ENCODE measurements around the gene KSR2. TPM values are rescaled to one million over a fixed set of nuclear protein-coding genes. Genes with fewer than 3 reads are reported as not detected.
"Not testable (repeated sequence)": the region's sequence is repeated elsewhere in the genome, so short reads cannot be mapped to it uniquely, and the experiment has no call there.

Gene KSR2
- under 0.01 and 0.15 TPM in 2 replicates for total RNA-seq

DNA sequence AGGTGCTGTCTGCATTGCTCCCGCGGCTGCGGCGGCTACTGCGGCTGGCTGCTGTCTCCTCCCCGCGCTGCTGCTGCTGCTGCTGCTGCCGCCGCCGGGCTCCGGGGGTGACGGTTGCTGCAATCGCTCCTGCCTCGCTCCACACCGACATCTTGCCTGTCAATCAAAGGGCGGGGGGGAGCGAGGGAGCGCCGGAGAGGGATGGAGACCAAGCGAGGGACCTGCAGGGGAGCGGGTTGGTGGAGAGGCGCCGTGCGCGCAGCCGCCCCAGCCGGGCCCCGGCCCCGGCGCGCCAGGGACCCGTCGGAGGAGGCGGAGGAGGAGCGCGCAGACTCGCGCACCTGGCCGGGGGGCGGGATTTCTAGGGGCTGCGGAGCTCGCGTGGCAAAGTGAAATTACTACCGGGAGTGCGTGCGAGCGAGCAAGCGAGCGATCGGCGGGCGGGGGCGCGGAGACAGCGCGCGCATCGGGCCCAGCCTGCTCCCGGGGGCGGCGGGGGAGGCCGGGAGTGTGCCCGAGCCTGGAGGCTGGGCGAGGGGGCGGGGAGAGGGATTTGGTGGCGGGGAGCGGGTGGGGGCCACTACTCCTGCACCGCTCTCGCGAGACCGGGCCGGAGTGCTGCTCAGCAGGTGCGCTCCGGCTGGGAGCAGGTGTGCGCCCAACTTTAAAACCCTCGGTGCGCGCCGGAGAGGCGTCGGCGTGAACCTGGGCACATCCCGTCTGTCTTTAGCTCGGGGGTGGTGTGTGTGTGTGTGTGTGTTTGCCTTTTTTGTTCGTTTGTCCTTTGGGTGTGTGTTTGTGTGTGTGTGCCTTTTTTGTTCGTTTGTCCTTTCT lies at the start of gene KSR2:
KSR2 (minus strand) TSS at position 165 of the 834 bp plus-strand sequence. CDS start 735 bp downstream, outside the sequence.
- intact Hi-C loops (cut with micrococcal nuclease) = no loop called here

DNA sequence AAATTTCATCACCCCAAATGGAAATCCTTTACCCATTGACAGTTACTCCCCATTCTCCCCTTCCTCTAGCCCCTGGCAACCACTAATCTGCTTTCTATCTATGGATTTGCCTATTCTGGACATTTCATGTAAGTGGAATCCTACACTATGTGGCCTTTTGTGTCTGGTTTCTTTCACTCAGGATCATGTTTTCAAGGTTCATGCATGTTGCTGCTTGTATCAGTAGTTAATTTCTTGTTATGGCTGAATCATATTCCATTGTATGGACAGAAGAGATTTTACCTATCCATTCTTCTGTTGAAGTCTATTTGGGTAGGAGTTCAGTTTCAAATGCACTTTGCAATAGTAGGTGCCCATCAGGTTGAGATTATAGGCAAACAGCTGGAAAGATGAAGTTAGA lies 49.1 kb upstream of the KSR2 start:
- intact Hi-C loops (cut with micrococcal nuclease) = loop anchor here (2.0 to 5.0 kb wide), 5 partner anchors 141 to 1859 kb away; partner anchors contain the start of genes CIT and FBXO21

DNA sequence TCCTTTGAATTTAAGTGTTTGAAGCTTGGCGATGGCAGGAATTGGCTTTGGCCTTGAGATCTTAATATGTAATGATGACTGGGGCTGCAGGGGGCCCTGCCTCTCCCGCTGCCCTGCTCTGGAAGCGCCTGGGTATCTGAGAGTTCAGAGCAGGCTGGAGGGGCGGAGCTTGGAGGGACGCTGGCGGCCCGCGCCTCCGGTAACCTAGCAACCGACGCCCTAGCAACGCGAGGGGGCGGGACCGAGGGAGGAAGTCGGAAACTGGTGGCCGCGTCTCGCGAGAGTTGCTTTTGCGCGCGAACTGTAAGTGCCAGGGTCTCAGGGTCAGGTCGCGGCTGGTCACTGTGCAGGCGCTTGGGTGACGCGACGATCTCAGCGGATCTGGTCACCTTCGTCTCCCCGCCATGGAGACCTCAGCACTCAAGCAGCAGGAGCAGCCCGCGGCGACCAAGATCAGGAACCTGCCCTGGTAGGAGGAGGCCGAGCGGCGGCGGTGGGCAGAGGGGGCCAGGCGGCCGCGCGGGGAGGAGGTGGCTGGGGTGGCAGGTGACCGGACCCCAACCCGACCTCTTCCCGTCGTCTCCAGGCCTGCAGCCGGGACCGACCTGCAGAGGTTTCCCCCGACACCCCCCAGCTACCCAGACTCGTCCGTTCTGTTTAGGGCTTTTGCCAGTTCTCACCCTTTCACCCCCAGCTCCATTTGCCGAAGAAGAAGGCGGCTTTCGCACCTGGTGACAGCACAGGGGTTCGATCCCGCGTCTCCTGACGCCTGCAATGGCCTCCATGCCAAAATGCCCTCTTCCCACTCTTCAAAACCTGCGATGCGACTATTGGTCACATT lies 47.9 kb upstream of the KSR2 start, which contains the start of gene RFC5:
RFC5 (plus strand) TSS at position 280 of the 841 bp plus-strand sequence; CDS start at position 405, 125 bp downstream.
- intact Hi-C loops (cut with micrococcal nuclease) = loop anchor here (1.0 to 5.0 kb wide), 9 partner anchors 19 to 1860 kb away; partner anchors contain the start of genes CIT, FBXO21, PEBP1 and SUDS3

DNA sequence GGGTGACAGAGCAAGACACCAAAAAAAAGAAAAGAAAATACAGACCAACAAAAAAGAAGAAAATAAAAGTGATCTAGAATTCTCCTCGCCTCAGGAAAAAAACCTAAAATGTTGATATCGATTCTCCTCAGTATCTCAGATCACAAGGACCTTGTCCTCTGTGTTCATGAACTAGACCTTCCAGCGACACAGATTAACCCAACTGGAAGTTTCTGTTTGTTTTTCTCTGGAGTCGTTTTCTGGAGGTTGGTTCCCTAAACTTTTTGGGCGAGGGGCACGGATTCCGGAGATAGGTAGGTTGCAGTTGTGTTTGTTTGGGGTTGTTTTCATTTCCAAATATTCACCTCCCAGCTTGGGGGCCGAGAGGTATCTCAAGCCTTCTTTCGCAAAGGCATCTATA lies 47.2 kb upstream of the KSR2 start:
- intact Hi-C loops (cut with micrococcal nuclease) = loop anchor here (1.0 to 5.0 kb wide), 9 partner anchors 19 to 1861 kb away; partner anchors contain the start of genes CIT, FBXO21, PEBP1 and SUDS3

DNA sequence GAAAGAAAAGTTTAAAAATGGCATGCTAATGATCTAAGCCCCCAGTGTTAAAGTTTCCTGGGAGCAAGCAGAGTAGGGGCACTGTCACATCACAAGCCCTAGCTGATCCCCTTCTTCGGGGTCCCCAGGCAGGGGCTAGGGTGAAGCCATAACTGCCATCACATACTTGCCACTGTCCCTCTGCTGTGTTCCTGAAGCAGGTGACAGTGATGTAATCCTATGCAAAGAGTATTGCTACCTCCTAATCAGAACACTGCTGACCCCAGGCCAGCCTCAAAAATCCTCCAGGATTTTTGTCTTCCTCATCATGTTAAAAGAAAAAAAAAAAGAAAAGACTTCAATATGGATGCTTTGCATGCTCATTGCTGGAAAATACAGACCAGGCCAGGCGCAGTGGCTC lies 46.5 kb upstream of the KSR2 start:
- intact Hi-C loops (cut with micrococcal nuclease) = loop anchor here (5.0 kb wide), 4 partner anchors 138 to 1198 kb away; partner anchors contain the start of gene FBXO21

DNA sequence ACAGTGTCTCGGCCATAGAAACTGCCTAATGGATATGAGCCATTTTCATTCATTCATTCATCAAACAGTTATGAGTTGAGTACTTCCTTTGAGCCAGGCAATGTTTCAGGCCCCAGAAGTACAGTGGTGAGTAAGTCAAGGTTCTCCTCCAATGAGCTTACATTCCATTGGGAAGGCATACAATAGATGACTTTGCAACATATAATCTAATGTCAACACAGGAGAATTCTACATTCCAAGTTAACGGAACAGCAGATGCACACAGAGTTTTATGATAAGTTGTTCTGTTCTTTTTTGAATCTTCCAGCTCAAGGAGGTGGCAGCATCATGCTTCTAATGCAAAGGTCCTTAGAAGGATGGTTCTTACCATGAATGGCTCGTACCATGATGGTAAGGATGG lies 44.5 kb upstream of the KSR2 start:
- intact Hi-C loops (cut with micrococcal nuclease) = no loop called here

DNA sequence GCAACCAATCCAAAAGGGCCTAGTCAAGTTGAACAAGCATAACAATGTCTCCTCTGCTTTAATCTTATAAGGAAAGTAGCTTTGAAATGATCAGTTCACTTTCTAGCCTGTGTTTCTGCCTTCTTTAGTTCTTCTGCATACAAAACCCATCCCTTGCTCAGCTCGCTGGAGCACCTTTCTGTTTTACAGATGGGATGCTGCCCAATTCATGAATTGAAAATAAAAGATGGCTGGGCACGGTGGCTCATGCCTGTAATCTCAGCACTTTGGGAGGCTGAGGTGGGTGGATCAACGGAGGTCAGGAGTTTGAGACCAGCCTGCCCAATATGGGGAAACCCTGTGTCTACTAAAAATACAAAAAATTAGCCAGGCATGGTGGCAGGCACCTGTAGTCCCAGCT lies 43.2 kb upstream of the KSR2 start:
- intact Hi-C loops (cut with micrococcal nuclease) = no loop called here

DNA sequence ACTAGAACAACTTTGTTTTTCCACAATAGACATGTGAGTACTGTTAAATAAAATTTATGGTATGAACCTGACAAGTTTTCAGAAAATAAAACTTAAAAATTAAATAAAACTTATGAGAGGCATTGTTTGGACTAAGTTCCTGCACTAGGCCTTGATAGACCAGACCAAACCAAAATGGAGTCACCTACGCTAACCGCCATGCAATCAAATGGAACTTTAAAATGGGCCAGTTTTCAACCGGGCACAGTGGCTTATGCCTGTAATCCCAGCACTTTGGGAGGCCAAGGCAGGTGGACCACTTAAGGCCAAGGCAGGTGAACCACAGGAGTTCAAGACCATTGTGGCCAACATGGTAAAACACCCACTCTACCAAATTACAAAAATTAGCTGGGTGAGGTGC lies 42.6 kb upstream of the KSR2 start:
- intact Hi-C loops (cut with micrococcal nuclease) = no loop called here

DNA sequence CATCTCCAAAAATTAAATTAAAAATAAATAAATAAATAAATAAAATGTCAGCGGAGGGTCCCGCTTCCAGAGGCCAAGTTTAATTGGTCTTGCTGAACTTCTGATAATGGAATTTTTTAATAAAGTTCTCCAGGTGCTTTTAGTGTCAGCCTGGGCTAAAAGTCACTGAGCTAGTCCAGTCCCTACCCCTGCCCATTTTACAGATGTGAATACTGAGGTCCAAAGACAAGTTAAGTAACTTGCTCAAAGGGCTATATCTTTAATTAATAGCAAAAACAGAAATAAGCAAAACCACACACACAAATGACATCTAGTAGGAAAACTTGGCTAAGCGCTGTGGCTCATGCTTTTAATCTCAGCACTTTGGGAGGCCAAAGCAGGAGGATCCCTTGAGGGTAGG lies 42.1 kb upstream of the KSR2 start:
- intact Hi-C loops (cut with micrococcal nuclease) = no loop called here

DNA sequence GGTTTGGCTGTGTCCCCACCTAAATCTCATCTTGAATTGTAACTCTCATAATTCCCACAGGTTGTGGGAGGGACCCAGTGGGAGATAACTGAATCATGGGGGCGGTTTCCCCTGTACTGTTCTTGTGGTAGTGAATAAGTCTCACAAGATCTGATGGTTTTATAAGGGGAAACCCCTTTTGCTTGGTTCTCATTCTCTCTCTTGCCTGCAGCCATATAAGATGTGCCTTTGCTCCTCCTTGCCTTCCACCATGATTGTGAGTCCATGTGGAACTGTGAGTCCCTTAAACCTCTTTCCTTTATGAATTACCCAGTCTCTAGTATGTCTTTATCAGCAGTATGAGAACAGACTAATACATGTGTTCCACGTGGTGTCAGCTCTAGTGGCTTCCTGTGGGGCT lies 31.0 kb upstream of the KSR2 start:
- intact Hi-C loops (cut with micrococcal nuclease) = not testable (repeated sequence)

DNA sequence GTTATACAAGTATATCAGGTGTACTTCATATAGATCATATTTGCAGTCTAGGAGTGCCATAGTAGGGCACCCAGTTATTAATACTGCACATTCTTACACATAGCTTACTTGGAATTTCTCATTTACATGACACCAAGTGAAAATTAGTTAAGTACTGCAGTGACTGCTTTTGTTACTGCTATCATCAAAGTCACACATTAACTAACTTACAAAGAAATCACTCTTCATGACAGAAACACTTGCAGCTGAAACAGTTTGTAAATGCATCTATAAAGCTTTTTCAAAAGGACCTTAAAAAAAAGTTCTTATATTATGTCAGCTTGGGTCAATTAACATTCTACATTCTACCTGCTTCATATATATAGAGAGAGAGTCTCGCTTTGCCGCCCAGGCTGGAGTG lies 29.9 kb upstream of the KSR2 start:
- intact Hi-C loops (cut with micrococcal nuclease) = no loop called here

DNA sequence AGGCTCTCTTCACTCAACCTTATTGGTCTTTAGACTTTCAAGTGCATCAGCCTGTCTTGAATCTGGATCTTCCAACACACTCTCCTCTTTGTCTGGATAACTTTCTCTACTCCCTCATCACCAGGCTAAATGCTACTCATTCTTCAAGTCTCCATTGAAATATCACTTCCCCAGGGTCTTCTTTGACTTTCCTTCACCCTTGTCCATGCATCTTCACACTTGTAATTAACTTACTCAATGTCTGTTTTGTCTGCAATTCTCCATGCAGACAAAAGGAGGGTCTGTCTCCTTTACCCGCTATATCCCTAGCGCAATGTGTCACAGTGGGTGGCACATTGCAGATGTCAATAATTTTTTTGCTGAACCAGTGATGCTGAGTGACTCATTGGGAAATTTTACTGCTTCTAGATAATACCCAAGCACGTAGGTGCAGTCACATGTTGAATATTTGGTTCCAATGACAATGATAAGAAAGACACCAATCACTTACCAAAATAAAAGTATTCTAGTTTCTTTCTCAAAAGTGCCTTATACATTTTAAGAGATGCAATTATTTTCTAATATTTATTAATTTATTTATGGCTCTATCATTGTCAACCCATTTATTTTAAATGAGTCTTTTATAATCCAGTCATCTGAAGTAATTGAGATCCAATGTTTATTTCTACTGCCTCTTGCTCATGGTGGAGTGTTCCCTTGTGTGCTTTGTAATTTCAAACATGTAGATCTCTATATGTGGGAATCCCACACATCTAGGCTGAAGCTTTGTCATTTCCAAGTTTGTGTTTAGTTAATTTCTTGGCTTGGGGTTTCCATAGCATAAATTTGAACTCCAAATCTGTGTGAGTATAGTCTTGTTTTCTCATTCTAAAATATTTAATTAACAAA lies 26.0 kb upstream of the KSR2 start:
- intact Hi-C loops (cut with micrococcal nuclease) = no loop called here

DNA sequence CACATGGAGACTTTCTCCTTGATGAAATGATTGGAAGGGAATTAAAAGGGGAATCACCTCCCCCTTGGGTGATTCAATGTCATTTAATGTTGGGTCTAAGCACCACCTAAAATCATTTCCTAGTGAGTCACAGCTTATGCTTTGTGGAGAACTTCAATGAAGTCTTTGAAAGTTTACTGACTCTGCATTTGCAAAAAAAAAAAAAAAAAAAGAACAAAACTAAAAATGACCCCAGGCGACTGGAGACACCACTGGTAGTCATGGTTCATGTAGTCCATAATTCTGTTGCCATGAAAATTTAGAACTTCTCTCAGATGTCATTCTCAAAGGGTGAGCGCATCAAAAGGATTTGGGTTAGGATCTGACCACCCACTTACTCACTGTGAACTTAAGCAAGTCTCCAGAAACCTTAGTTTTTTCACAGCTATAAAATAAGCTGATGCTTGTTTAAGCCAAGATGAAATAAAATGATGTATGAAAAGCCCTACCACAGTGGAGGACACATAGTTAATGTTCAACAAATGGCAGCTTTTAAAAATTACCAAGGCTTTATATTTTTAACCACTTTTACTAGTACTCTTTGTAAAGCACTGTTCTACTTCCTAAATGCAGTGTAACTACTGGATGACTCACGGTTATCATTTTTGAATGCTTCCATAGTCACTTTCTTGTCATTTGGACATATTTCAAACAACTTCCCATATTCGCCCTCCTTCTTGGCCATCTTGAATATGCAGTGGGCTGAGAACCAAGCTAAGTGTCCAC lies 18.1 kb upstream of the KSR2 start:
- intact Hi-C loops (cut with micrococcal nuclease) = no loop called here

DNA sequence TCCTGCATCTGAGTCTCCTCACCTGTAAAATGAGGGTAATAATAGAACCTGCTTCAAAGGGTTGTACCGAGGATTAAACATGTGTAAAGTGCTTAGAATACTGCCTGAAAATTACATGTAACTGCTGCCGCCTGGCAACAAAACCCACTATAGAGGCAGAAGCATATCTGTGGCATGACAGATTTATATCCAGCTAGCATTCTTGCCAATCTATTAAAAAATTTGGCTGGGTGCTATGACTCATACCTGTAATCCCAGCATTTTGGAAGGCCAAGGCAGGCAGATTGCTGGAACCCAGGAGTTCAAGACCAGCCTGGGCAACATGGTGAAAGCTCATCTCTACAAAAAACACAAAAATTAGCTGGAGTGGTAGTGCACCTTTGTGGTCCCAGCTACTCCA lies 16.4 kb upstream of the KSR2 start:
- intact Hi-C loops (cut with micrococcal nuclease) = no loop called here

DNA sequence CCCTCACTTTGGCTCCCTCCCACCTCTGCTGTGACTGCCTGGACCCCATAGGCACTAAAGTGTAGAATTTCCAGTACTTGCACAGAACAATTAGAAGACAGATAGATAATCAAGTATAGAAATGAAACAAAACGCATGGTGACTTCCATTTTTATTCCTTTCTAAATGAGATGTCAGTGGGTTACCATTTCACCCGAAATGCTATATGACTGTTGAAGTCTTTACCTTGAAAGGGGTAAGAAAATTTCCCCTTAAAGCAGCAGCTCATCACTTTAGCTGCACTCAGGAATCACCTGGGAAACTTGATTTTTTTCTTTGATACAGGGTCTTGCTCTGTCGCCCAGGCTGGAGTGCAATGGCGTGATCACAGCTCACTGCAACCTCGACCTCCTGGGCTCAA lies 12.5 kb upstream of the KSR2 start:
- intact Hi-C loops (cut with micrococcal nuclease) = no loop called here

DNA sequence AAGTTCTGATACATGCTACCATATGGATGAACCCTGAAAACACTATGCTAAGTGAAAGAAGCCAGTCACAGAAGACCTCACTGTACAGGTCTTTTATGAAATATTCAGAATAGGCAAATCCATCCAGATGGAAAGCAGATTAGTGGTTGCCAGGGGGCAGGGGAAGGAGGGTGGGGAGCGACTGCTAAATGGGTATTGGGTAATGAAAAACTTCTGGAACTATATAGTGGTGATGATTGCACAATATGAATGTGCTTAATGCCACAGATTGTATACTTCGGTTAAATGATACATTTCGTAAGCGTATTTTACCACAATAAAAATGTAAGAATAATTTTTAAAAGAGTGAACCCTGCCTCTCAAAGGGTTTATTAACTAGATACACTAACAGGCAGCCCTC lies 11.8 kb upstream of the KSR2 start:
- intact Hi-C loops (cut with micrococcal nuclease) = no loop called here

DNA sequence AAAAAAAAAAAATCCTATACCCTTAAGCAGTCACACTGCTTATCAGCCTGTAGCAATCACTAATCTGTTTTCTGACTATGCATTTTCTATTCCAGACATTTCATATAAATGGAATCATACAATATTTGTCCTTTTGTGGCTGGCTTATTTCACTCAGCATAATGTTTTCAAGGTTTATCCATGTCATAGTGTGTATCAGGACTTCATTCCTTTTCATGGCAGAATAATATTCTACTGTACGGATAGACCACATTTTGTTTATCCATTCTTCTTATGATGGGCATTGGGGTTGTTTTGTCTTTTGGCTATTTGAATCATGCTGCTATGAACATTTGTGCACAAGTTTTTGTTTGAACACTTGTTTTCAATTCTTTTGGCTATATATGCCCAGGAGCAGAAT lies 8.6 kb upstream of the KSR2 start:
- intact Hi-C loops (cut with micrococcal nuclease) = loop anchor here (10.0 kb wide), 1 partner anchor 763 kb away; no protein-coding TSS in a partner anchor

DNA sequence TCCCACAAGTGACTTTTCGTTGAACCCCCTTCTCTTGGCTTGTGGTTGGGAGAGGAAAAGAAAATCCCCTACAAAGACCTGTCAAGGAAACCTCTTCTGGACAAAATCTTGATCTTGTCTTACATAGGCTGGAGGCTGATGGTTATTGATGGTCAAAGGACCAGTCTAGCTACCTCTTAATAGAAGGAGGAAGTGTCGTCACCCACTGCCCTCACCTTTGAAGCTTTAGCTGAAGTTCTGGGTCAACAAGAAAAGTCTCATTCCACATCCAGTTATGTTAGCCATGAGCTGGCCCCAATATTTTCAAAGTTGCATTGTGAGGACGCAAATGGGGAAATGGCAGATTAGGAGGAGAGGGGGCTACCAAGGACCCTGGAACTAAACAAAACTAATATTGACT lies 6.2 kb upstream of the KSR2 start:
- intact Hi-C loops (cut with micrococcal nuclease) = loop anchor here (10.0 kb wide), 1 partner anchor 760 kb away; no protein-coding TSS in a partner anchor

DNA sequence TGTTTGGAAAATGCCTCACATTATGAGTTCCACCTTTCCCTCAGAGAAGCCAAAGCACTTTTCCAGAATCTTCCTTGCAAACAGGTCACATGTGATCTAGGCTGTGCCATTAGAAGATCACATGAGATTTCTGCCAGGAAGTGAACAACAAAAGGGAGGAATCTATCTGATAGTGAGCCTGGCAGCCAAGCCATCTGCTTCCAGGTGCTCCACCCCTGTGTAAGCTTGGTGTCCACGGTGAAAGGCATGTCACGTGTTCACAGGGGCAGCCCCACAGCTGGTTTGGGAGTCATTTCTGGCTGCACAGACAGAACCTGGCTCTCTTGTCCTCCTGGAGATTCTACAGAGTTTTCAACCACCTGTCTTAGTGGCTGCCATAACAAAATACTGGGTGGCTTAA lies 3.5 kb upstream of the KSR2 start:
- intact Hi-C loops (cut with micrococcal nuclease) = loop anchor here (10.0 kb wide), 1 partner anchor 758 kb away; no protein-coding TSS in a partner anchor

DNA sequence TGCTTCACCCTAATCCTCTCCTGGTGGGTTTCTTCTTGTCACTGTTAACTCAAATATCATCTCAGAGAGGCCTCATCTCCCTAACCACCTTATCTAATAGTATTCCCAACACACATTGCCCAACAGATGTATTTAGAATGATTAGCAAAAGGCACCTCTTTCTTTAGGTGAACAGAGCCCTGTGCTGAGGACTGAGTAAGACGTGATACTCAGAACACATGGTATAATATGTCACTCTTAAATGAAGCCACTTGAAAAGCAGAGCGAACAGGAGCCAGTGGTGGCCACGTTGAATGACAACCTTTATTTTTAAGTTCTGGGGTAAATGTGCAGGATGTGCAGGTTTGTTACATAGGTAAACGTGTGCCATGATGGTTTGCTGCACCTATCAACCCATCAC lies 1.5 kb upstream of the KSR2 start:
- intact Hi-C loops (cut with micrococcal nuclease) = loop anchor here (10.0 kb wide), 1 partner anchor 756 kb away; no protein-coding TSS in a partner anchor
